ENCODE results near the gene ERAS.

ERAS gene

DNA sequence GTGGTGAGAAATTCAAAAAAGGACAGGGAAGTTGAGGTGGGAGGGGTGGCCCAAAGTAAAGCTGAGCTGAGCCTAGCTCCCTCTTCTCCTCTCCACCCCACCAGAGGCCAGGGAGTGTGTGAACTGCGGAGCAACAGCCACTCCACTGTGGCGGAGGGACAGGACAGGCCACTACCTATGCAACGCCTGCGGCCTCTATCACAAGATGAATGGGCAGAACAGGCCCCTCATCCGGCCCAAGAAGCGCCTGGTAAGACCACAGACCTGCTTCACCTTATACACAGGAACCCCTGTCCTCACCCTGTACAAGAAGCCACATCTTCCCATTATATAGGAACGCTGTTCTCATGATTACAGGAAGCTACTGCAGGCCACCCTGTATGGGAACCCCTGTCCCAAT, 34.1 kb upstream of the ERAS start:
- no peaks in the 10 kb centered on the region for H3K36me3 ChIP-seq
- no peak for TF ChIP-seq Cebpa-rat (IDR thresholded peaks at IDR 0.05)
- H3K27me3 ChIP-seq: peaks cover 52 to 100% (median 90%) of the 10 kb centered on the region in 11 experiments
- no peaks in the 10 kb centered on the region for H3K9me3 ChIP-seq (replicated peaks in 1 of 11)
- peaks cover 0 to 11% (median 0%) of the 10 kb centered on the region in 11 experiments; a peak in 6 of 22 replicates for H4K20me1 ChIP-seq
- H3K9ac ChIP-seq: no peak overlapping the region
- H3K4me1 ChIP-seq: peaks cover 0 to 6% (median 0%) of the 10 kb centered on the region in 10 experiments; a peak in 2 of 20 replicates
- no peak overlapping the region for H3K4me2 ChIP-seq
- H3K27ac ChIP-seq: no peak overlapping the region
- H3K4me3 ChIP-seq: no peak overlapping the region

GRCh38 chrX:48793935-48794334, 32.4 kb upstream of the ERAS start:
- H3K4me1 ChIP-seq: peaks cover 0 to 6% (median 0%) of the 10 kb centered on the region in 10 experiments; a peak in 2 of 20 replicates
- H3K27ac ChIP-seq: no peak overlapping the region
- no peak overlapping the region for H3K4me2 ChIP-seq
- H3K9ac ChIP-seq: no peak overlapping the region
- H3K36me3 ChIP-seq: no peaks in the 10 kb centered on the region
- H3K4me3 ChIP-seq: no peak overlapping the region
- peaks cover 45 to 100% (median 90%) of the 10 kb centered on the region in 11 experiments; a peak in 21 of 22 replicates for H3K27me3 ChIP-seq
- peaks cover 0 to 11% (median 0%) of the 10 kb centered on the region in 11 experiments; a peak in 5 of 22 replicates for H4K20me1 ChIP-seq
- TF ChIP-seq Cebpa-rat (IDR thresholded peaks at IDR 0.05): no peak
- no peaks in the 10 kb centered on the region for H3K9me3 ChIP-seq (replicated peaks in 1 of 11)

- Histone ChIP-seq H3K4me1 (peaks cover 0 to 4% (median 0%) of the 10 kb centered on the region in 10 experiments; a peak in 2 of 20 replicates), H3K27ac (no peak overlapping the region), H3K9ac (no peak overlapping the region), H3K4me2 (no peak overlapping the region), H3K36me3 (no peaks in the 10 kb centered on the region), H3K27me3 (peaks cover 48 to 100% (median 90%) of the 10 kb centered on the region in 11 experiments; a peak in 21 of 22 replicates), H3K9me3 (replicated peaks in 1 of 11) (no peaks in the 10 kb centered on the region), H3K4me3 (no peak overlapping the region), H4K20me1 (peaks cover 0 to 11% (median 0%) of the 10 kb centered on the region in 11 experiments; a peak in 5 of 22 replicates)
- no peak for TF ChIP-seq Cebpa-rat (IDR thresholded peaks at IDR 0.05)
These were observed 31.9 kb upstream of the ERAS start for GRCh38 chrX:48794340-48794910.

GRCh38 chrX:48794911-48795515, 31.3 kb upstream of the ERAS start:
- no peak for TF ChIP-seq Cebpa-rat (IDR thresholded peaks at IDR 0.05)
- peaks cover 47 to 100% (median 92%) of the 10 kb centered on the region in 11 experiments; a peak in 21 of 22 replicates for H3K27me3 ChIP-seq
- H4K20me1 ChIP-seq: peaks cover 0 to 11% (median 0%) of the 10 kb centered on the region in 11 experiments; a peak in 5 of 22 replicates
- no peak overlapping the region for H3K4me3 ChIP-seq
- no peaks in the 10 kb centered on the region for H3K36me3 ChIP-seq
- H3K4me2 ChIP-seq: no peak overlapping the region
- no peak overlapping the region for H3K9ac ChIP-seq
- no peak overlapping the region for H3K27ac ChIP-seq
- H3K4me1 ChIP-seq: 0 out of 20 replicates have a peak, but pooled peaks cover 0 to under 1% (median 0%) of the 10 kb centered on the region in 10 experiments
- no peaks in the 10 kb centered on the region for H3K9me3 ChIP-seq (replicated peaks in 1 of 11)

DNA sequence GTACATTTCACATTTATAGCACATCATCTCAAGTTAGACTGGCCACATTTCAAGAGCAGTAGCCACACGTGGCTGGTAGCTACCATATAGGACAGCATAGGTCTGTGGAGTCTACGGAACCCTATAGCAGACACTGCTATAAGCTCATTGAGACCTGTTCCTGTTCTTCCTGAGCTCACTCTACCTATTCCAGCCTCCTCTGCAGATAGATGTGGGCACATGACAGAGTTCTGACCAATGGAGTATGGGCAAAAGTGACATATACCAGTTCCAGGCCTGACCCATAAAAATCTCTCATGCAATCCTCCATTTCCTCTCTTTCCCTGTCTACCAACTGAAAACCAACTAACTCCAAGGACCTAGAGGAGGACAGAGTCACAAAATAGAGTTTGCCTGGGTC, 28.0 kb upstream of the ERAS start:
- Histone ChIP-seq H3K27ac (no peak overlapping the region), H3K36me3 (peaks cover 0 to 3% (median 0%) of the 10 kb centered on the region in 11 experiments; a peak in 1 of 22 replicates), H3K9ac (no peak overlapping the region), H3K27me3 (peaks cover 36 to 87% (median 80%) of the 10 kb centered on the region in 11 experiments; a peak in 21 of 22 replicates), H3K4me3 (no peak overlapping the region), H4K20me1 (peaks cover 0 to 6% (median 0%) of the 10 kb centered on the region in 11 experiments; a peak in 3 of 22 replicates), H3K9me3 (replicated peaks in 1 of 11) (peaks cover 0 to 16% (median 8%) of the 10 kb centered on the region in 11 experiments; a peak in 12 of 22 replicates), H3K4me1 (peaks cover 12 to 16% (median 13%) of the 10 kb centered on the region in 10 experiments; a peak in 17 of 20 replicates), H3K4me2 (no peak overlapping the region)
- no peak for TF ChIP-seq Cebpa-rat (IDR thresholded peaks at IDR 0.05)

DNA sequence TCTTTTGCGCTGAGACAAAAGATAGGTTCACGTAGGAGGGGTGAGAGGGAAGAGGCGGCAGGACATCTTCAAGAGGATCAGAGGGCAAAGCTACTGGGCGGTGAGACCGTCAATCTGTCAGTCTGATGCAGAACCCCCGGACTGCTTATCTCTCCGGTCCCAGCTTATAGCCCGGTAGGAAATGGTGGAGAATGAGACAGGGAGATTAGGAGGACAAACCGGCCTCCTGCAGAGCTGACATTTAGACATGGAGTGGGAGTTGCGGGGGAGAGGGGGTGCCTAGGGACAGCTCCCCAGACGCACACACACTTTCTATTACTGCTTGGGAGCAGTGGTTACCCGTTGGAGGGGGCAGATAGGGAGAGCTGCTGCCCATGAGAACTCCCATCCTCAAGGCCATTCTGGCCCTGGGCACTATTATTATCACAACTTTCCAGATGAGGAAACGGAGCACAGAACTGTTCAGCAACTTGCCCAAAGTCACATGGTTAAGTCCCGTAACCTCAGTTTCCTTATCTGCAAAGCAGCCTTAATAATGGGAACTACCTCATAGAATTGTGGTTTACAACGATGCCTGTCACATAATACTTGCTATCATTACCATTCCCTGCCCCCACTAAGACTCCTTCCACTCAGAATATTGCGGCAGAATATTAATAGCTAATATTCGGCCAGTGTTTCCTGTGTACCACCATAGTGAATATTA, 25.6 kb upstream of the ERAS start:
- H3K4me2 ChIP-seq: peak overlapping the region; percentile 69 to 85 (median 79)
- peaks cover 21 to 87% (median 77%) of the 10 kb centered on the region in 11 experiments; a peak in 21 of 22 replicates for H3K27me3 ChIP-seq
- H3K27ac ChIP-seq: peak overlapping the region; percentile 56 to 95 (median 91); a peak in 21 of 22 replicates
- H3K9me3 ChIP-seq (replicated peaks in 1 of 11): peaks cover 0 to 16% (median 8%) of the 10 kb centered on the region in 11 experiments; a peak in 12 of 22 replicates
- H3K9ac ChIP-seq: peak overlapping the region; percentile 71 to 93 (median 88); a peak in 21 of 22 replicates
- peaks cover 0 to 24% (median 8%) of the 10 kb centered on the region in 11 experiments; a peak in 7 of 22 replicates for H3K36me3 ChIP-seq
- H4K20me1 ChIP-seq: peaks cover 0 to 7% (median 0%) of the 10 kb centered on the region in 11 experiments; a peak in 2 of 22 replicates
- no peak for TF ChIP-seq Cebpa-rat (IDR thresholded peaks at IDR 0.05)
- H3K4me1 ChIP-seq: peaks cover 13 to 17% (median 13%) of the 10 kb centered on the region in 10 experiments; a peak in 17 of 20 replicates
- H3K4me3 ChIP-seq: peak overlapping the region; percentile 52 to 74 (median 67)

GRCh38 chrX:48801280-48802088, 24.8 kb upstream of the ERAS start, which contains the start of gene HDAC6:
Gene HDAC6, plus strand, starts transcription at chrX:48802067. Its CDS starts 626 bp downstream, at chrX:48802693.
- Histone ChIP-seq H3K4me2 (peak within 1 kb of the TSS; percentile 70 to 85 (median 80)), H3K9me3 (replicated peaks in 1 of 11) (peaks cover 0 to 16% (median 8%) of the 10 kb centered on the region in 11 experiments; a peak in 12 of 22 replicates), H3K27me3 (peaks cover 17 to 87% (median 72%) of the 10 kb centered on the region in 11 experiments; a peak in 21 of 22 replicates), H3K27ac (peak within 1 kb of the TSS; percentile 89 to 95 (median 92)), H3K36me3 (peaks cover 0 to 29% (median 8%) of the 10 kb centered on the region in 11 experiments; a peak in 7 of 22 replicates), H3K4me1 (peaks cover 13 to 17% (median 13%) of the 10 kb centered on the region in 10 experiments; a peak in 17 of 20 replicates), H4K20me1 (peaks cover 0 to 7% (median 0%) of the 10 kb centered on the region in 11 experiments; a peak in 2 of 22 replicates), H3K9ac (peak within 1 kb of the TSS; percentile 87 to 96 (median 91)), H3K4me3 (peak within 1 kb of the TSS; percentile 58 to 76 (median 68))
- no peak for TF ChIP-seq Cebpa-rat (IDR thresholded peaks at IDR 0.05)
